HepG2 (cell line): ENCODE data around the gene ATRAID. TPM values are rescaled to one million over a fixed set of nuclear protein-coding genes. Genes with fewer than 3 reads are reported as not detected.

Experiments
- CERS6 ChIP-seq: sonication (generic); formaldehyde crosslinking; IDR thresholded peaks from 2 replicates; pipeline ENCODE4 v1.5.0; 2020; ENCODE audit warnings: missing genetic modification reagents
- SMC3 ChIP-seq: IDR thresholded peaks from 2 replicates; pipeline ENCODE4 v1.6.1; 2011; ENCODE audit warnings: low read length, improper control_type of control experiment
- SUZ12 ChIP-seq: fragments of 150-350 bp; IDR thresholded peaks from 2 replicates; pipeline ENCODE4 v1.6.1; 2014; ENCODE audit warnings: low read depth, low read length
- TRIM22 ChIP-seq: fragments of 450-650 bp; IDR thresholded peaks from 2 replicates; pipeline ENCODE4 v1.6.1; 2017
- ZBTB21 ChIP-seq: sonication (generic); formaldehyde crosslinking; IDR thresholded peaks from 2 replicates; pipeline ENCODE4 v1.4.0; 2020; ENCODE audit warnings: missing genetic modification reagents
- ZFX ChIP-seq: sonication (generic); formaldehyde crosslinking; IDR thresholded peaks from 2 replicates; pipeline ENCODE4 v1.4.0; 2020; ENCODE audit warnings: mild to moderate bottlenecking, low read depth, missing genetic modification reagents, moderate library complexity
- ZNF180 ChIP-seq: sonication (generic); formaldehyde crosslinking; IDR thresholded peaks from 2 replicates; pipeline ENCODE4 v1.4.0; 2020; ENCODE audit warnings: low read depth, missing genetic modification reagents, borderline replicate concordance
- ZNF331 ChIP-seq: sonication (generic); formaldehyde crosslinking; IDR thresholded peaks from 2 replicates; pipeline ENCODE4 v1.4.0; 2020; ENCODE audit warnings: missing genetic modification reagents
- ZNF33A ChIP-seq: sonication (generic); formaldehyde crosslinking; IDR thresholded peaks from 2 replicates; pipeline ENCODE4 v1.5.1; 2020; ENCODE audit warnings: missing genetic modification reagents, mild to moderate bottlenecking, moderate library complexity, borderline replicate concordance
- ZNF512 ChIP-seq: sonication (generic); formaldehyde crosslinking; IDR thresholded peaks from 2 replicates; pipeline ENCODE4 v1.4.0; 2020; ENCODE audit warnings: mild to moderate bottlenecking, missing genetic modification reagents
- ZNF550 ChIP-seq: sonication (generic); formaldehyde crosslinking; IDR thresholded peaks from 2 replicates; pipeline ENCODE4 v1.4.0; 2020; ENCODE audit warnings: mild to moderate bottlenecking, missing genetic modification reagents, borderline replicate concordance
- ZNF564 ChIP-seq: sonication (generic); formaldehyde crosslinking; IDR thresholded peaks from 2 replicates; pipeline ENCODE4 v1.8.1; 2023; ENCODE audit warnings: mild to moderate bottlenecking, missing genetic modification reagents
- ZNF670 ChIP-seq: sonication (generic); formaldehyde crosslinking; IDR thresholded peaks from 2 replicates; pipeline ENCODE4 v1.8.0; 2022; ENCODE audit warnings: mild to moderate bottlenecking, missing genetic modification reagents, borderline replicate concordance
- ZSCAN29 ChIP-seq: sonication (generic); formaldehyde crosslinking; conservative IDR thresholded peaks from 2 replicates; pipeline ENCODE4 v1.4.0; 2020; ENCODE audit warnings: mild to moderate bottlenecking, missing genetic modification reagents
- ZUFSP ChIP-seq: sonication (generic); formaldehyde crosslinking; IDR thresholded peaks from 2 replicates; pipeline ENCODE4 v1.9.0; 2021; ENCODE audit warnings: missing genetic modification reagents, mild to moderate bottlenecking, borderline replicate concordance
- polyA plus RNA-seq, 8 experiments: library from polyadenylated mRNA; depleted of rRNA in 3 of 8; stranded (reverse) in 7 of 8; unstranded in 1 of 8; fragments of >200 nt; fragmentation: Illumina TruSeq in 4 of 8; extraction: Trizol in 4 of 8; gene quantifications; 2 replicates each; pipeline versions ENCODE4 v1.2.1 to v1.2.3, GENCODE V29; 2011 to 2016; ENCODE audit warnings: low read depth in 4 of 8, missing spikeins in 1 of 8, mixed read lengths in 1 of 8; ENCODE audit not compliant: insufficient read depth in 1 of 8
- total RNA-seq, 5 experiments: library from RNA; depleted of rRNA; stranded (reverse); fragments of >200 nt; fragmentation: Illumina TruSeq; extraction: Trizol; gene quantifications; 2 replicates each; pipeline ENCODE4 v1.2.3, GENCODE V29; 2016; ENCODE audit warnings: low read depth in 1 of 5
- TF ChIP-seq, protein P1 (sequence below): sonication (generic); formaldehyde crosslinking; IDR thresholded peaks from 2 replicates; pipeline ENCODE4 v1.5.1; 2020; ENCODE audit warnings: missing genetic modification reagents, mild to moderate bottlenecking, borderline replicate concordance
- TF ChIP-seq, protein P2 (sequence below): IDR thresholded peaks from 2 replicates; pipeline ENCODE4 v1.6.1; 2016; ENCODE audit warnings: control low read depth
- TF ChIP-seq, protein P3 (sequence below): sonication (generic); formaldehyde crosslinking; conservative IDR thresholded peaks from 2 replicates; pipeline ENCODE4 v1.8.0; 2022; ENCODE audit warnings: low read depth, missing genetic modification reagents
- TF ChIP-seq, protein P4 (sequence below): sonication (generic); formaldehyde crosslinking; IDR thresholded peaks from 2 replicates; pipeline ENCODE4 v1.5.0; 2020; ENCODE audit warnings: missing genetic modification reagents, mild to moderate bottlenecking, borderline replicate concordance

ATRAID gene
- total and polyA plus RNA-seq, 2 of the 13 experiments (the other 11 are each of a cell fraction or from before 2014, with no cell fraction given), result 207 to 382 TPM

- TF ChIP-seq, protein P1, sequence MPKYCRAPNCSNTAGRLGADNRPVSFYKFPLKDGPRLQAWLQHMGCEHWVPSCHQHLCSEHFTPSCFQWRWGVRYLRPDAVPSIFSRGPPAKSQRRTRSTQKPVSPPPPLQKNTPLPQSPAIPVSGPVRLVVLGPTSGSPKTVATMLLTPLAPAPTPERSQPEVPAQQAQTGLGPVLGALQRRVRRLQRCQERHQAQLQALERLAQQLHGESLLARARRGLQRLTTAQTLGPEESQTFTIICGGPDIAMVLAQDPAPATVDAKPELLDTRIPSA (CRISPR knock-in tag), result peak; percentile 85; the same call in 1 of the 2 replicates
- TF ChIP-seq ZNF180 (CRISPR knock-in tag), result 0 out of 2 replicates have a peak, but pooled peaks have one; percentile 49
- TF ChIP-seq ZNF512 (CRISPR knock-in tag), result peak; percentile 71; the same call in 1 of the 2 replicates
- no peak for TF ChIP-seq SMC3
- TF ChIP-seq ZSCAN29 (CRISPR knock-in tag), result no peak
- peak; percentile 73; the same call in 1 of the 2 replicates for TF ChIP-seq ZNF670 (CRISPR knock-in tag)
- TF ChIP-seq, protein P2, sequence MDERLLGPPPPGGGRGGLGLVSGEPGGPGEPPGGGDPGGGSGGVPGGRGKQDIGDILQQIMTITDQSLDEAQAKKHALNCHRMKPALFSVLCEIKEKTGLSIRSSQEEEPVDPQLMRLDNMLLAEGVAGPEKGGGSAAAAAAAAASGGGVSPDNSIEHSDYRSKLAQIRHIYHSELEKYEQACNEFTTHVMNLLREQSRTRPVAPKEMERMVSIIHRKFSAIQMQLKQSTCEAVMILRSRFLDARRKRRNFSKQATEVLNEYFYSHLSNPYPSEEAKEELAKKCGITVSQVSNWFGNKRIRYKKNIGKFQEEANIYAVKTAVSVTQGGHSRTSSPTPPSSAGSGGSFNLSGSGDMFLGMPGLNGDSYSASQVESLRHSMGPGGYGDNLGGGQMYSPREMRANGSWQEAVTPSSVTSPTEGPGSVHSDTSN (CRISPR knock-in tag), result no peak
- peak; percentile 74 for TF ChIP-seq ZNF331 (CRISPR knock-in tag)
- no peak for TF ChIP-seq TRIM22
- TF ChIP-seq ZNF564 (CRISPR knock-in tag), result peak; percentile 91
- no peak; the same call in none of the 2 replicates for TF ChIP-seq ZNF550 (CRISPR knock-in tag)
- no peak for TF ChIP-seq ZUFSP
- TF ChIP-seq ZBTB21, result no peak
- TF ChIP-seq CERS6 (CRISPR knock-in tag), result no peak
- TF ChIP-seq ZNF33A (CRISPR knock-in tag), result 0 out of 2 replicates have a peak, but pooled peaks have one; percentile 50
- TF ChIP-seq, protein P3, sequence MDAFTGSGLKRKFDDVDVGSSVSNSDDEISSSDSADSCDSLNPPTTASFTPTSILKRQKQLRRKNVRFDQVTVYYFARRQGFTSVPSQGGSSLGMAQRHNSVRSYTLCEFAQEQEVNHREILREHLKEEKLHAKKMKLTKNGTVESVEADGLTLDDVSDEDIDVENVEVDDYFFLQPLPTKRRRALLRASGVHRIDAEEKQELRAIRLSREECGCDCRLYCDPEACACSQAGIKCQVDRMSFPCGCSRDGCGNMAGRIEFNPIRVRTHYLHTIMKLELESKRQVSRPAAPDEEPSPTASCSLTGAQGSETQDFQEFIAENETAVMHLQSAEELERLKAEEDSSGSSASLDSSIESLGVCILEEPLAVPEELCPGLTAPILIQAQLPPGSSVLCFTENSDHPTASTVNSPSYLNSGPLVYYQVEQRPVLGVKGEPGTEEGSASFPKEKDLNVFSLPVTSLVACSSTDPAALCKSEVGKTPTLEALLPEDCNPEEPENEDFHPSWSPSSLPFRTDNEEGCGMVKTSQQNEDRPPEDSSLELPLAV (CRISPR knock-in tag), result no peak
- TF ChIP-seq, protein P4, sequence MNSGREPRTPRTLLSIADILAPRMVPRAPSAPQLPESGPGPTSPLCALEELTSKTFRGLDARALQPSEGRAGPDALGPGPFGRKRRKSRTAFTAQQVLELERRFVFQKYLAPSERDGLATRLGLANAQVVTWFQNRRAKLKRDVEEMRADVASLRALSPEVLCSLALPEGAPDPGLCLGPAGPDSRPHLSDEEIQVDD (CRISPR knock-in tag), result no peak
- peak; percentile 98 for TF ChIP-seq ZFX (CRISPR knock-in tag)
- no peak for TF ChIP-seq SUZ12
Measured at GRCh38 chr2:27211943-27212625, at the start of gene ATRAID, which contains the start of gene SLC5A6 (continued).
